Activated naive CD8-positive, alpha-beta T cell (primary cell): ENCODE measurements around the gene SMIM44.

Experiments used
- H3K27ac Mint-ChIP-seq: one replicate; pipeline ENCODE4 v1.8.0; 2021; ENCODE audit warnings: mixed read lengths
- H3K27me3 Mint-ChIP-seq: one replicate; pipeline ENCODE4 v1.8.0; 2021; ENCODE audit warnings: mixed read lengths
- H3K36me3 Mint-ChIP-seq: one replicate; pipeline ENCODE4 v1.8.0; 2021; ENCODE audit warnings: mixed read lengths
- H3K4me1 Mint-ChIP-seq: one replicate; pipeline ENCODE4 v1.8.0; 2021; ENCODE audit warnings: low read depth, mixed read lengths
- H3K4me3 Mint-ChIP-seq: one replicate; pipeline ENCODE4 v1.8.0; 2021; ENCODE audit warnings: mild to moderate bottlenecking, mixed read lengths
- H3K9me3 Mint-ChIP-seq: one replicate; pipeline ENCODE4 v1.8.0; 2021; ENCODE audit warnings: low read depth, mixed read lengths

The SMIM44 gene

DNA sequence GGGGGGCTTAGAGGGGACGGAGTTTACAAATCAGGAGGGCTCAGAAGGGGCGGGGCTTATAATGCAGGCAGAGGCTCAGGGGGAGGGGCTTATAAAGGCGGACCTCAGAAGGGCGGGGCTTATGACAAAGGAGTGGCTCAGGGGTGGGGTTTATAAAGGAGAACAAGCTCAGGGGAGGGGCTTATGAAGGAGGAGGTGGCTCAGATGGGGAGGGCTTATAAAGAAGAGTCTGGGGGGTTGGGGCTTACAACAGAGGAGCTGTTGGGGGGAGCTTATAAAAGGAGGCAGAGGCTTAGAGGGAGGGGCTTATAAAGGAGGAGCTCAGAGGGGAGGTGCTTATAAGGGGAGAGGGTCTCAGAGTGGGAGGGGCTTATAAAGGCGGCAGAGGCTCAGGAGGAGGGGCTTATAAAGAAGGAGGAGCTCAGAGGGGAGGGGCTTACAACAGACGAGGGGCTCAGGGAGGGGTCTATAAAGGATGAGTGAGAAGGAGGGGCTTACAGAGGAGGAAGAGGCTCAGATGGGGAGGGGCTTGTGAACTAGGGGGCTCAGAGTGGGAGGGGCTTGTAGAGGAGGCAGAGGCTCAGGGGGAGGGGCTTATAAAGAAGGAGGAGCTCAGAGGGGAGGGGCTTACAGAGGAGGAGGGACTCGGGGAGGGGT is 3.9 kb downstream of the SMIM44 start:
- Mint-ChIP-seq H3K4me1 (peaks cover 13% of the 10 kb centered on the region), H3K27me3 (no peaks in the 10 kb centered on the region), H3K36me3 (no peaks in the 10 kb centered on the region), H3K4me3 (no peak overlapping the region), H3K9me3 (no peaks in the 10 kb centered on the region), H3K27ac (no peak overlapping the region)

- Mint-ChIP-seq H3K4me3 (peak overlapping the region; percentile 67), H3K4me1 (peaks cover 13% of the 10 kb centered on the region), H3K27ac (no peak overlapping the region), H3K36me3 (no peaks in the 10 kb centered on the region), H3K27me3 (no peaks in the 10 kb centered on the region), H3K9me3 (no peaks in the 10 kb centered on the region)
These were observed 4.6 kb downstream of the SMIM44 start for GRCh38 chr19:3478409-3479176.

- Mint-ChIP-seq H3K27me3 (no peaks in the 10 kb centered on the region), H3K9me3 (no peaks in the 10 kb centered on the region), H3K36me3 (no peaks in the 10 kb centered on the region), H3K4me1 (peaks cover 13% of the 10 kb centered on the region), H3K4me3 (peak overlapping the region; percentile 52), H3K27ac (no peak overlapping the region)
These were observed 5.3 kb downstream of the SMIM44 start for GRCh38 chr19:3477951-3478350.

DNA sequence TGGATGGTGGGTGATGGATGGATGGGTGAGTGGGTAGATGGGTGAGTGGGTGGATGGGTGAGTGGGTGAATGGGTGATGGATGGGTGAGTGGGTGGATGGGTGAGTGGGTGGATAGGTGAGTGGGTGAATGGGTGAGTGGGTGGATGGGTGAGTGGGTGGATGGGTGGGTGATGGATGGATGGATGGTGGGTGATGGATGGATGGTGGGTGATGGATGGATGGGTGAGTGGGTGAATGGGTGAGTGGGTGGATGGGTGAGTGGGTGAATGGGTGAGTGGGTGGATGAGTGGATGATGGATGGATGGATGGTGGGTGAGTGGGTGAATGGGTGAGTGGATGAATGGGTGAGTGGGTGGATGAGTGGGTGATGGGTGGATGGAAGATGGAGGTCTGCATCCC is 5.7 kb downstream of the SMIM44 start:
- H3K27ac Mint-ChIP-seq = no peak overlapping the region
- H3K27me3 Mint-ChIP-seq = no peaks in the 10 kb centered on the region
- no peaks in the 10 kb centered on the region for H3K9me3 Mint-ChIP-seq
- no peak overlapping the region for H3K4me3 Mint-ChIP-seq
- H3K36me3 Mint-ChIP-seq = no peaks in the 10 kb centered on the region
- H3K4me1 Mint-ChIP-seq = peaks cover 13% of the 10 kb centered on the region

GRCh38 chr19:3476830-3477229 is 6.4 kb downstream of the SMIM44 start:
- Mint-ChIP-seq H3K4me1 (peaks cover 13% of the 10 kb centered on the region), H3K27me3 (no peaks in the 10 kb centered on the region), H3K36me3 (no peaks in the 10 kb centered on the region), H3K27ac (no peak overlapping the region), H3K9me3 (no peaks in the 10 kb centered on the region), H3K4me3 (no peak overlapping the region)

GRCh38 chr19:3475449-3475848 is 7.8 kb downstream of the SMIM44 start:
- no peaks in the 10 kb centered on the region for H3K36me3 Mint-ChIP-seq

DNA sequence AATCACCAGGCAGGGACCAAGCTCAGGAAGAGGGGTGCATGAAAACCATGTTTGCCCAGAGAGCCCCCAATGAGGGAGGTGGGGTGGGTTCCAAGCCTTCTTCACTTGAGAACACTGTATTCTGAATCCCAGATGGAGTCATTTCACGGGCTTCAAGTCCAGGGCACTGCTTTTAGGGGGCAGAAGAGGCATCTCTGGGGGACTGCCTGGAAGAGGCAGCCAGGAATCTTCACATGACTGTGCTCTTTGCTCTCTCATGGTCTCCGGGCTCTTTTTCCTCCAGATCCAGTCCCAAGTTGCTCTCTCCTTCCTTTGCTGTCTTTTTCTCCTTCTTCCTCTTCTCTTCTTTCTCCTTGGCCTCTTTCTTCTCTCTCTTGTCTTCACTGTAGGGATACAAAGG is 8.6 kb downstream of the SMIM44 start:
- Mint-ChIP-seq H3K36me3 (no peaks in the 10 kb centered on the region), H3K27me3 (no peaks in the 10 kb centered on the region), H3K9me3 (no peaks in the 10 kb centered on the region), H3K27ac (no peak overlapping the region), H3K4me3 (no peak overlapping the region), H3K4me1 (peaks cover 14% of the 10 kb centered on the region)

More at GRCh38 chr19:3475449-3475848, 7.8 kb downstream of the SMIM44 start:
- H3K27me3 Mint-ChIP-seq = no peaks in the 10 kb centered on the region
- no peak overlapping the region for H3K27ac Mint-ChIP-seq
- H3K9me3 Mint-ChIP-seq = no peaks in the 10 kb centered on the region
- no peak overlapping the region for H3K4me3 Mint-ChIP-seq
- peaks cover 14% of the 10 kb centered on the region for H3K4me1 Mint-ChIP-seq

- no peak overlapping the region for H3K4me3 Mint-ChIP-seq
- H3K4me1 Mint-ChIP-seq = peaks cover 11% of the 10 kb centered on the region
- H3K36me3 Mint-ChIP-seq = no peaks in the 10 kb centered on the region
- H3K27me3 Mint-ChIP-seq = no peaks in the 10 kb centered on the region
- no peak overlapping the region for H3K27ac Mint-ChIP-seq
- no peaks in the 10 kb centered on the region for H3K9me3 Mint-ChIP-seq
These were observed 9.2 kb downstream of the SMIM44 start for GRCh38 chr19:3474010-3474409.

DNA sequence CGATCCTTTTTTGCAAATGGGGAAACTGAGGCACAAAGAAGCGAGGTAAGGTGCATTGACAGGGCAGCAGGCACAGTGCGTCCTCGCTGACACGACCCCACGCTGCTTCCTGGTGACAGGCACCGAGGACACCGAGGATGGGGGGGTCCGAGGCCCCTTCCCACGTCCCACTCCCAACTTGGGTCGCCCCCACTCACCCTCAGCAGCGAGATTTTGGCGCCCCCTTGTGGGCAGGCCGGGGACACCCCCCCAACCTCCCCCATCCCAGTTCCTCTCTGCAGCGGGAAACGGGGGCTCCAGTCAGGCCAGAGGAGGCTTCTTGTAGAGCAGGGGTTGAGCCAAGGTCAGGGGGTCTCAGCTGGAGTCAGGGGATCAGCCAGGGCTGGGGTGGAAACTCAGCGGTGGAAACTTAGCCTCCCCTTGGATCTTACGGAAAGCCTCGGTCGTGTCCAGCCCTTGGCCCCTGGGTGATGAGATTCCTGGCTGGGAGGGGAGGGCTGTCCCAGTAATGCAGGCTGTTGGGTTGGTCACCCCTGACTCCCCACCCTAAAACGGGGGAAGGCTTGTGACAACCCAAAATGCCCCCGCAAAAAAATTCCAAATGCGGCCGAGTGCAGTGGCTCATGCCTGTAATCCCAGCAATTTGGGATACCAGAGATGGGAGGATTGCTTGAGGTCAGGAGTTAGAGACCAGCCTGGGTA is 11.1 kb downstream of the SMIM44 start:
- no peaks in the 10 kb centered on the region for H3K36me3 Mint-ChIP-seq
- H3K4me1 Mint-ChIP-seq = peaks cover 2% of the 10 kb centered on the region
- H3K4me3 Mint-ChIP-seq = no peak overlapping the region
- no peaks in the 10 kb centered on the region for H3K27me3 Mint-ChIP-seq
- no peak overlapping the region for H3K27ac Mint-ChIP-seq
- H3K9me3 Mint-ChIP-seq = no peaks in the 10 kb centered on the region

DNA sequence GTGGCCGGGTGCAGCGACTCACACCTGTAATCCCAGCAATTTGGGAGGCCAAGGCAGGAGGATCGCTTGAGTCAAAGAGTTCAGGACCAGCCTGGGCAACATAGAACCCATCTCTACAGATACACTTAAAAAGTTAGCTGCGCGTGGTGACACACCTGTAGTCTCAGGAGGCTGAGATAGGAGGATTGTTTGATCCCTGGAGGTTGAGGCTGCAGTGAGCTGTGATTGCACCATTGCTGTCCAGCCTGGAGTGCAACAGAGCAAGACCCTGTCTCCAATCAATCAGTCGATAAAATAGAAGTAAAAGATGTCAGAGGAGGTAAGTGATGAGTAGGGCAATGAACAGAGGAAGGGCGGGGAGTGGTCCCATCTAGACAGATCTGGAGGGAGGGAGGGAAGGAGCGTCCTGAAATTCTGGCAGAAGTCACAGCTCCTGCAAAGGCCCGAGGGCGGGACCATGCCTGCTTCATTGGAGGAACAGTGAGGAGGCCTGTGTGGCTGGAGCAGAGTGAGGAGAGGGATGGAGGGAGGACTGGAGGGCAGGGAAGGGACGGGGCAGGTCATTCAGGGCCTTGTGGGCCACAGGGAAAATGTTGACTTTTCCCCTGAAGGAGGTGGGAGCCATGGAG is 12.6 kb downstream of the SMIM44 start:
- Mint-ChIP-seq H3K27me3 (no peaks in the 10 kb centered on the region), H3K4me3 (no peak overlapping the region), H3K4me1 (peaks cover 2% of the 10 kb centered on the region), H3K9me3 (no peaks in the 10 kb centered on the region), H3K27ac (no peak overlapping the region), H3K36me3 (no peaks in the 10 kb centered on the region)

GRCh38 chr19:3469638-3470499 is 13.4 kb downstream of the SMIM44 start:
- H3K27ac Mint-ChIP-seq = no peak overlapping the region
- no peaks in the 10 kb centered on the region for H3K27me3 Mint-ChIP-seq
- no peak overlapping the region for H3K4me3 Mint-ChIP-seq
- H3K4me1 Mint-ChIP-seq = peaks cover 2% of the 10 kb centered on the region
- no peaks in the 10 kb centered on the region for H3K9me3 Mint-ChIP-seq
- no peaks in the 10 kb centered on the region for H3K36me3 Mint-ChIP-seq

DNA sequence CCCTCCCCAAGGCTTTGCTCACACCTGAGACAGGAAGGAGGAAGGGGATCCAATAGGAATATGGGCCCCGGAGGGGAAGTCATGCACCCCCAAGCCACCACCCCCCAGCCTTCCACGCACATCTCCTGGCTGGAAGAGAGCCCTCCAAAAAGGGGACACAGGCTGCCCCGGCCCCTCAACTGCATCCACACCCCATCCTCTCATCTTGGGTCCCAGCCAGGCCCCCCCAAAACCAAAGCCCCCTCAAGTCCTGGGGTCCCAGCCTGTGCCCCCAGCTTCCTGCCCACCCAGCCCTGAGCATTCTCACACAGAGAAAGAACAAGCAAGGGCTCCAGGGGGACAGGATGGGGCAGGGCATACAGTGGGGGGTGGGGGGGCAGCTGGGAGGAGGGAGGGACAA is 15.0 kb downstream of the SMIM44 start:
- Mint-ChIP-seq H3K9me3 (no peaks in the 10 kb centered on the region), H3K36me3 (no peaks in the 10 kb centered on the region), H3K27ac (no peak overlapping the region), H3K4me3 (no peak overlapping the region), H3K4me1 (peaks cover 2% of the 10 kb centered on the region), H3K27me3 (no peaks in the 10 kb centered on the region)

GRCh38 chr19:3467437-3468198 is 15.6 kb downstream of the SMIM44 start:
- H3K27ac Mint-ChIP-seq = no peak overlapping the region
- H3K4me3 Mint-ChIP-seq = no peak overlapping the region
- H3K36me3 Mint-ChIP-seq = no peaks in the 10 kb centered on the region
- H3K27me3 Mint-ChIP-seq = no peaks in the 10 kb centered on the region
- H3K4me1 Mint-ChIP-seq = peaks cover 2% of the 10 kb centered on the region
- H3K9me3 Mint-ChIP-seq = no peaks in the 10 kb centered on the region

- H3K27ac Mint-ChIP-seq = no peak overlapping the region
- H3K36me3 Mint-ChIP-seq = no peaks in the 10 kb centered on the region
- no peaks in the 10 kb centered on the region for H3K9me3 Mint-ChIP-seq
- no peak overlapping the region for H3K4me3 Mint-ChIP-seq
- peaks cover 2% of the 10 kb centered on the region for H3K4me1 Mint-ChIP-seq
- H3K27me3 Mint-ChIP-seq = no peaks in the 10 kb centered on the region
These were observed 16.6 kb downstream of the SMIM44 start for GRCh38 chr19:3466635-3467034.
